ENCODE data around the gene MLST8.

Gene MLST8

GRCh38 chr16:2210386-2211365 is 5.4 kb downstream of the MLST8 start, which contains the start of gene BRICD5:
Gene BRICD5 (minus strand): TSS chr16:2210863. CDS start chr16:2210833, 30 bp downstream.
- FAIRE-seq, result no peak

DNA sequence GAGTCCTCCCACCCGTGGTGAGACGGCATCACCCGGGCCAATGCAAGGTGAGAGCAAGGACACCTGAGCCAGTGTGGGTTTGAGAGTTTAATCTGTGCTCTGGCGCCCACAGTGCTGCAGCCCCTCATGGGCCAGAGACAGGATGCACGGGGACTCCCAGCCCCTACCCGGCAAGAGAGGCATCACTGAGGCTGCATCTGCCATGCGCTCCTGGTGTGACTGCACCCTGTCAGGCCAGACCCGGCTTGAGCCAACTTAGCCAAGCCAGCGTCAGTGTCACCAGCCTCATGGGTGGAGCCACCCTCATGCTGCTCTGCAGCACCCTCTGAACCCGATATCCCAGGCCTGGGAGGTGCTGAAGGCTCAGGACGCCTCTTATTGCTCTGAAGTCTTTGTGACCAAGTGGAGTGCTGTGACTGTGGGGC is 6.7 kb downstream of the MLST8 start:
- FAIRE-seq, result no peak

DNA sequence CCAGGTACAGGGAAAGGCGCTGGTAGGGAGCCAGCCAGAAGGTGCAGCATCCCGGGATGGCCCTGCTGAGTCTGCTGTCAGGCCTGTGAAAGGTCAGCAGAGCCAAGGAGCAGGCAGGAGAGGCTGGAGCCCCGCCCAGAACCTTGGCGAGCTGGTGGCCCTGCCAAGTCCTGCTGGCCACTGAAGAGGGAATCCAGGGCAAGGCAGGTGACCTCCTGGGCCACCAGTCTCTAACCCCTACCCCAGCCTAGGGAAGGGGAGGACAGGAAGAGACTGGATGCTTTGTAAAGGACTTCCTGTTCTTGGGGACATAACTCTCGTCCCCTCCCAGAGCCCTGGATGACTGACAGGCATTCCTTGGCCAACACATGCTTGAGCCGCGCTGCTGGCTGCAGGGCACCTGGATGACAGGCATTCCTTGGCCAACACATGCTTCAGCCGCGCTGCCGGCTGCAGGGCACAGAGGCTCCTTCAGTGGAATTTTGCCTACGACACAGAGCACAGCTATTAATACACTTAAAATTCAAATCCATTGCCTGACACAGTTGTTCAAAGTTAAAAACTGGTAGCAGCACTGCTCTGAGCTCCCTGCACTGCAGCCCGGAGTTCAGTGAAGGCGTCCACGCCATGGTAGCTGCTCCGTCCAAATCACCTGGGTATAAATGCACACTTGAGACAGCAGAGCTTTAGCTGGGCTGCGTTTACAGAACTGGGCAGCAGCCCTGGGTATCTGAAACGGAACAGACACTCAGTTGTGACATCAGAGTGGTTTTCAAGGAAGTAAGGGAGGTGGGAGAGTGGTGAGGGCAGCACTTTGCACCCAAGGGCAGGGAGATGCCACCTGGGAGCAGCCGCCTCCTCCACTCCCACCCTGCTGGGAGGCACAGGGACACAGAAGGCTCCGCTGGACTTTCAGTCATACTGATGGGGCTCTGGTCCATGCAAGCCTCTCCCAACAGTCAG is 7.4 kb downstream of the MLST8 start:
- no peak for FAIRE-seq

DNA sequence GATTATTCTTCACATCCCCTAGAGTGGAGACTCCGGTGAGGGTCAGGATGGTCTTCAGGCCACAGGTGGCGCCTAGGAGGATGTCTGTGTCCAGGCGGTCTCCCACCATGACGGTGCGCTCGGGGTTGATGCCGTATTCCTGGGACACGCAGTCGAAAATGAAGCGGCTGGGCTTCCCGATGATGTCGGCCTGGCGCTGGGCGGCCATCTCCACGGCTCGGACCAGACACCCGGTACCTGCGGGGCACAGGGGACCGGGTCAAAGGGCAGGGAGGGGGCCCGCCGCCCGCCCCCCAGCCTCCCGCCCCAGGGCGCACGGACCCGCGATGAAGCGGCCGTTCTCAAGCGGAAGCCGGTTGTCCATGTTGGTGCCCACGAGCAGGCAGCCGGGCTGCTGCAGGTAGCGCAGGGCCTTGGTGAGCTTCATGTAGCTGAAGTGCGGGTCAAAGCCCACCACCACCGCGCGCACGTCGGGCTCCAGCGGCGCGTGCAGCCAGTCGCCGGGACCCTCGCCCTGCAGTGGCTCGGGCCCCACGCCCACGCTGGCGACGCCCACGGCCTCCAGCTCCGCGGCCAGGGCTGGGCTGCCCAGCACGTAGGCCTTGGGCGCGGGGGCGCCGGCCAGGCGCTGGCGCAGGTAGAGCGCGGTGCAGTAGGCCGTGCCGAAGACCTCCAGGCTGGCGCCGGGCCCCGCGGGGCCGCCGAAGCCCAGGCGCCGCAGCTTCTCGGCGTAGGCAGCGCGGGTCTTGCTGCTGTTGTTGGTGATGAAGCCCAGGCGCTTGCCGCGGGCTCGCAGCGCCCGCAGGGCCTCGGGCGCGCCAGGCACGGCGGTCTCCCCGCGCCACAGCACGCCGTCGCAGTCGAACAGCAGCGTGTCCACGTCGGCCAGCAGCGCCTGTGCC is 8.8 kb downstream of the MLST8 start:
- FAIRE-seq, result no peak

DNA sequence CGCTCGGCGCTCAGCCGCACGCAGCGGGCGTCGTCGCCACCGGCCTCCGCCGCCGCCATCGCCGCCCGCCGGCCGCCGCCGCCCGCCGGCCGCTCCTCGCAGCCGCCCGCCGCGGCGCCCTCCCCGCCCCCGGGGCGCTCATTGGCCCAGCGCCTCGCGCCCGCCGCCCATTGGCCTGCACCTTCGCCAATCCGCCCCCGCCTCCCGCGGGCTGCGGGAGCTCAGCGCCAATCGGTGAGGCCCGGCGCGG is 9.4 kb downstream of the MLST8 start, which contains the start of gene PGP:
PGP (minus strand) TSS at position 122 of the 250 bp plus-strand sequence; CDS start at position 59, 63 bp downstream.
- no peak for FAIRE-seq

DNA sequence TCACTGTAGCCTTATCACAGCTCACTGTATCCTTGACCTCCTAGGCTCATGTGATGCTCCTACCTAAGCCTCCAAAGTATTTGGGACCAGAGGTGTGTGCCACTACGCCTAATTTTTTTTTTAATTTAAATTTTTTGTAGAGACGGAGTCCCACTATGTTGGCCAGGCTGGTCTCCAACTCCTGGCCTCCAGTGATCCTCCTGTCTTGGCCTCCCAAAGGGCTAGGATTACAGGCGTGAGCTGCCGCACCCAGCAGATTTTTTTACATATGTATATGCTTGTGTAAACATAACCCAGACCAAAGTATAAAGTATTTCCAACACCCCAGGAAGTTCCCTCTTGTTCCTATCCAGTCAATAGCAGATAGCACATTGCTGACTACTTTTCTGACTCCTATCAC is 11.1 kb downstream of the MLST8 start:
- no peak for FAIRE-seq

DNA sequence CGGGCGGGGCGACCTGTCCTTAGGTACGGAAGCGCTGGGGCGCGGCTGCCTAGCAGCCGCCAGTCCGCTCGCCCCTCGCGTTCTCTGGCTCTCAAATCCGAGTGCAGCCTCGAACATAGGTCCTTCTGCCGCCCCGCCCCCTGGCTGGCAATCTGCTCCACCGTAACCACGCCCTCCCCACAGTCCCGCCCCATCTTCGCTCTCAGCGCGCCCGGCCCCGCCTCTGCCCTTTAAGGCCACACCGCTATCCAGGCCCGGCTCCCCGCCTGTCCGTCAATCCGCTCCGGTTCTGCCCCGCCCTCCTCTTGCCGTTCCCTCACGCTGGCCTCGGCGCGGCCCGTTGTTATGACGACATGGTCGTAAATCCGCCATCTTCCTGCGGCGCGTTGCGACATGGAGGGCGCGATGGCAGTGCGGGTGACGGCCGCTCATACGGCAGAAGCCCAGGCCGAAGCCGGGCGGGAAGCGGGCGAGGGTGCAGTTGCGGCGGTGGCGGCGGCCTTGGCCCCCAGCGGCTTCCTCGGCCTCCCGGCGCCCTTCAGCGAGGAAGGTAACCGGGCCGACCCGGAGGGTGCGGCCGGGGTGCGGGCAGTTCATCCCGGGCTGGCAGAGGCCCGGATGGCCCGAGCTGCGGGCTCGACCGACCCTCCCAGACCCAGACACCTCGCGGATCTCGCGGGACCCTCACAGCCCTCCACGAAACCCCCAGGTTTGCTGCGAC is 18.1 kb downstream of the MLST8 start, which contains the start of gene E4F1:
E4F1 (plus strand) TSS at position 371 of the 721 bp plus-strand sequence; CDS start at position 394, 23 bp downstream.
- FAIRE-seq, result peak; percentile 80

DNA sequence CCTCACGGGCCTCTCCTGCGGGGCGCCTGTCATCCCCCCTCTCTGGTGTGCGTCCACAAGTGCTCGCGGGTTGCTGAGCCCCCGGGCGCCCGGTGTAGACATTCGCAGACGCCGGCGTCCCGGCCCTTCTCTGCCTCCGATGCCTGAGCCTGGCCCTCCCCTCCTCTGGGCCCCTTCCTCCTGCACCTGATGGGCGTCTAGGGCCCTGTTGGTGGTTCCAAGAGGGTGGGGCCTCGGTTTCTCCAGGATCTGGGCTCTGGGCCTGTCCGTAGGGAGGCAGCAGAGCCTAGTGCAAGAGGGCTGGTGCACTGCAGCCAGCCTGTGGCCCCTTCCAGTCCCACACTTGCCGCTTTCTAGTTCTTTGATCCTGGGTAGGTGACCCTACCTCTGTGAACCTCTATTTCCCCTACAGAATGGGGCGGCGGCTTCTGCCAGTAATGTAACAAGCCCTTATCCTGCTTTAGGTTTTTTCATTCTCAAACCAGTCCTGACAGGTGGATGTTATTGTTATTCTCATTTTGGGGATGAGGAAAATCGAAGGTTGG is 18.8 kb downstream of the MLST8 start:
- FAIRE-seq, result no peak

- FAIRE-seq, result no peak
Observed at GRCh38 chr16:2226245-2226793, 21.1 kb downstream of the MLST8 start.

DNA sequence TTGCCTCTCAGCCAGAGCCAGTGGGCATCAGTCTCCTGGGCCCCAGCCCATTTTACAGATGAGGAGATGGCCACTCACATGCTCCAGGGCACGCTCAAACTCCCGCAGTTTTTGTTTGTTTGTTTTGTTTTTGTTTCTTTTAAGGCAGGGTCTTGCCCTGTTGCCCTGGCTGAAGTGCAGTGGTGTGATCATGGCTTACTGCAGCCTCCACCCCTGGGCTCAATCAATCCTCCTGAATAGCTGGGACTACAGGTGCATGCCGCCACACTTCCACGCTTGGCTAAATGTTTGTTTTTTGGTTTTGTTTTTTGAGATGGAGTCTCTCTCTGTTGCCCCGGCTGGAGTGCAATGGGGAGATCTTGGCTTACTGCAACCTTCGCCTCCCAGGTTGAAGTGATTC is 21.7 kb downstream of the MLST8 start:
- no peak for FAIRE-seq

GRCh38 chr16:2228161-2228824 is 23.0 kb downstream of the MLST8 start:
- no peak for FAIRE-seq

GRCh38 chr16:2229091-2229490 is 23.8 kb downstream of the MLST8 start:
- FAIRE-seq, result no peak

- no peak for FAIRE-seq
Observed at GRCh38 chr16:2229632-2230250, 24.5 kb downstream of the MLST8 start.

DNA sequence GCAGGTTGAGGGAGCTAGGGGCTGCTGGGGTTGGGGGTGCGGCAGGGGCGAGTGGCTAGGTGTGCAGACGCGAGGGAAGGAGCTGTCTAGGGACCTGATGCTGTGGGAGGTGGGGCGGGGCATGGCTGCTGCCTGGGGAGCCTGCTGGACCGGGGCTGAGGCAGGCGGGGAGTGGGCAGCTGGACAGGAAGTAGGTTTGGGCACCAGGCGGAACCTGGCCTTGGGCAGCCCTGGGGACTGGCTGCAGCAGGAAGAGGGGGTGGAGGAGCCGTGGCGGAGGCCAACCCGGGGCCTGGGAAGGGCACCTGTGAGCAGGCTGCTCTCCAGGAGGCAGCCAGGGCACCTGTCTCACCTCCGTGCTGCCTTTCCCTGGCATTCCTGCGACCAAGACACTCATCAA is 25.1 kb downstream of the MLST8 start:
- no peak for FAIRE-seq

- FAIRE-seq, result no peak
Observed at GRCh38 chr16:2231016-2231931, 26.0 kb downstream of the MLST8 start.

- FAIRE-seq, result no peak
Observed at GRCh38 chr16:2232094-2232990, 27.1 kb downstream of the MLST8 start.

GRCh38 chr16:2233046-2233775 is 28.0 kb downstream of the MLST8 start:
- FAIRE-seq, result no peak

Measured in TTC549 (cell line).